KMS-11 (cell line): ENCODE data around the gene RAPGEF2.

Source experiments
- H2AFZ ChIP-seq: fragments of 200-600 bp; sonication (generic); 2 replicates; pipeline ENCODE4 v1.6.1; 2016; ENCODE audit warnings: antibody characterized with exemption, mixed run types, low read depth
- H3K27ac ChIP-seq: fragments of 200-600 bp; sonication (generic); 2 replicates; pipeline ENCODE4 v1.6.1; 2016; ENCODE audit warnings: mild to moderate bottlenecking, mixed run types
- H3K27me3 ChIP-seq: fragments of 200-600 bp; sonication (generic); 2 replicates; pipeline ENCODE4 v1.6.1; 2017; ENCODE audit warnings: mild to moderate bottlenecking, low read depth, mixed run types, moderate library complexity; ENCODE audit not compliant: insufficient read depth
- H3K36me3 ChIP-seq: fragments of 200-600 bp; sonication (generic); 2 replicates; pipeline ENCODE4 v1.6.1; 2017; ENCODE audit warnings: mild to moderate bottlenecking, mixed run types; ENCODE audit not compliant: insufficient read depth
- H3K4me1 ChIP-seq: fragments of 200-600 bp; sonication (generic); 2 replicates; pipeline ENCODE4 v1.6.1; 2016; ENCODE audit warnings: mild to moderate bottlenecking, low read depth, mixed run types; ENCODE audit not compliant: poor library complexity, severe bottlenecking
- H3K4me2 ChIP-seq: fragments of 200-600 bp; sonication (generic); 2 replicates; pipeline ENCODE4 v1.7.0; 2016; ENCODE audit warnings: mild to moderate bottlenecking, mixed run types
- H3K4me3 ChIP-seq: fragments of 200-600 bp; sonication (generic); IDR thresholded peaks from 2 replicates; pipeline ENCODE4 v1.6.1; 2017; ENCODE audit warnings: low read depth, low read length, mixed read lengths; ENCODE audit not compliant: insufficient read depth
- H3K79me2 ChIP-seq: fragments of 200-600 bp; sonication (generic); 2 replicates; pipeline ENCODE4 v1.6.1; 2016; ENCODE audit warnings: low read depth, mixed run types; ENCODE audit not compliant: insufficient read depth
- H3K9ac ChIP-seq: fragments of 200-600 bp; sonication (generic); 2 replicates; pipeline ENCODE4 v1.6.1; 2016; ENCODE audit warnings: mild to moderate bottlenecking, mixed run types
- H4K20me1 ChIP-seq: fragments of 200-600 bp; sonication (generic); 2 replicates; pipeline ENCODE4 v1.6.1; 2016; ENCODE audit warnings: mild to moderate bottlenecking, mixed run types; ENCODE audit not compliant: insufficient read depth
- CTCF ChIP-seq: fragments of 200-600 bp; sonication (generic); conservative IDR thresholded peaks from 2 replicates; pipeline ENCODE4 v1.6.1; 2017; ENCODE audit warnings: low read depth, mild to moderate bottlenecking, antibody characterized with exemption, low read length, moderate library complexity, mixed read lengths

The RAPGEF2 gene

GRCh38 chr4:159106636-159107035 is 3.8 kb downstream of the RAPGEF2 start:
- Histone ChIP-seq H3K36me3 (no peaks in the 10 kb centered on the region), H2AFZ (no peak overlapping the region), H3K4me3 (no peak overlapping the region), H3K27ac (no peak overlapping the region), H3K27me3 (peaks cover 9% of the 10 kb centered on the region; the same call in 1 of the 2 replicates), H3K4me1 (peaks cover 22% of the 10 kb centered on the region), H3K9ac (no peak overlapping the region), H3K4me2 (no peak overlapping the region), H3K79me2 (peaks cover 20% of the 10 kb centered on the region; the same call in 1 of the 2 replicates), H4K20me1 (no peaks in the 10 kb centered on the region)
- TF ChIP-seq CTCF: no peak

- Histone ChIP-seq H3K4me3 (no peak overlapping the region), H3K27me3 (peaks cover 2% of the 10 kb centered on the region; the same call in 1 of the 2 replicates), H3K4me2 (no peak overlapping the region), H3K9ac (no peak overlapping the region), H3K27ac (no peak overlapping the region), H3K79me2 (peaks cover 20% of the 10 kb centered on the region; the same call in 1 of the 2 replicates), H3K36me3 (no peaks in the 10 kb centered on the region), H2AFZ (no peak overlapping the region), H3K4me1 (peaks cover 19% of the 10 kb centered on the region), H4K20me1 (no peaks in the 10 kb centered on the region)
- TF ChIP-seq CTCF: no peak
These were observed 4.5 kb downstream of the RAPGEF2 start for GRCh38 chr4:159107203-159107925.

GRCh38 chr4:159108124-159108523 is 5.2 kb downstream of the RAPGEF2 start:
- Histone ChIP-seq H3K27ac (no peak overlapping the region), H3K27me3 (no peaks in the 10 kb centered on the region), H3K4me2 (no peak overlapping the region), H3K79me2 (peaks cover 20% of the 10 kb centered on the region; the same call in 1 of the 2 replicates), H3K4me1 (peaks cover 17% of the 10 kb centered on the region), H3K36me3 (no peaks in the 10 kb centered on the region), H4K20me1 (no peaks in the 10 kb centered on the region), H3K9ac (no peak overlapping the region), H3K4me3 (no peak overlapping the region), H2AFZ (no peak overlapping the region)
- TF ChIP-seq CTCF: no peak

- Histone ChIP-seq H3K4me1 (peaks cover 6% of the 10 kb centered on the region), H3K4me3 (no peak overlapping the region), H2AFZ (no peak overlapping the region), H3K79me2 (peaks cover 12% of the 10 kb centered on the region; the same call in 1 of the 2 replicates), H3K27ac (no peak overlapping the region), H3K36me3 (no peaks in the 10 kb centered on the region), H4K20me1 (no peaks in the 10 kb centered on the region), H3K4me2 (no peak overlapping the region), H3K27me3 (no peaks in the 10 kb centered on the region), H3K9ac (no peak overlapping the region)
- no peak for TF ChIP-seq CTCF
These were observed 8.1 kb downstream of the RAPGEF2 start for GRCh38 chr4:159110961-159111360.
